ENCODE measurements around the gene DCHS2.

The DCHS2 gene

GRCh38 chr4:154427149-154427548 is 64.5 kb downstream of the DCHS2 start:
- no peaks in the 10 kb centered on the region for H3K79me1 ChIP-seq (replicated peaks; ENCODE audit: low read length, poor library complexity, severe bottlenecking)
- H3K14ac ChIP-seq (ENCODE audit: low read length in 2 of 2): no peak overlapping the region
- no peak overlapping the region for H3K18ac ChIP-seq (ENCODE audit: low read depth in 1 of 2, low read length in 2 of 2)
- H2BK12ac ChIP-seq (ENCODE audit: low read length in 2 of 2): no peak overlapping the region
- H2AK5ac ChIP-seq (ENCODE audit: low read length, severe bottlenecking): no peak overlapping the region
- H2BK5ac ChIP-seq (ENCODE audit: low read depth, low read length, poor library complexity, severe bottlenecking): no peak overlapping the region
- no peak overlapping the region for H4K91ac ChIP-seq (ENCODE audit: low read length)
- no peak overlapping the region for H3K27ac ChIP-seq (ENCODE audit: low read length, poor library complexity, severe bottlenecking)
- 90% methylated on average over 5 of the region's 6 CpGs for WGBS
- H3K4me1 ChIP-seq (ENCODE audit: control insufficient read depth, insufficient read depth, low read depth, low read length): no peaks in the 10 kb centered on the region
- H2BK120ac ChIP-seq (ENCODE audit: low read depth, low read length): no peak overlapping the region
- H3K4me3 ChIP-seq (ENCODE audit: insufficient read depth in 1 of 2, low read depth in 1 of 2, low read length in 2 of 2): no peak overlapping the region
- no peak overlapping the region for H3K9ac ChIP-seq (ENCODE audit: low read length)
- DNase-seq: no peak
- no peak overlapping the region for H2AFZ ChIP-seq (ENCODE audit: low read depth, low read length)
- H3K4me2 ChIP-seq (ENCODE audit: low read length, poor library complexity, severe bottlenecking): no peak overlapping the region
- no peak overlapping the region for H3K23ac ChIP-seq (ENCODE audit: low read length in 2 of 2)
- H3K9me3 ChIP-seq (ENCODE audit: control insufficient read depth, low read length): no peaks in the 10 kb centered on the region
- H3K4ac ChIP-seq (ENCODE audit: low read depth in 1 of 2, low read length in 2 of 2): no peak overlapping the region
- H3K36me3 ChIP-seq (ENCODE audit: control insufficient read depth in 1 of 2, insufficient read depth in 2 of 2, low read depth in 1 of 2, low read length in 2 of 2): no peaks in the 10 kb centered on the region
- H3K27me3 ChIP-seq (ENCODE audit: control insufficient read depth in 1 of 2, insufficient read depth in 1 of 2, low read length in 2 of 2): peaks cover 15 to 41% of the 10 kb centered on the region in 2 experiments
- H4K8ac ChIP-seq (ENCODE audit: low read length): no peak overlapping the region
- no peak overlapping the region for H2BK15ac ChIP-seq (ENCODE audit: low read depth, poor library complexity, severe bottlenecking)

- Histone ChIP-seq H2BK5ac (ENCODE audit: low read depth, low read length, poor library complexity, severe bottlenecking) (no peak overlapping the region), H2BK15ac (ENCODE audit: low read depth, poor library complexity, severe bottlenecking) (no peak overlapping the region), H2BK120ac (ENCODE audit: low read depth, low read length) (no peak overlapping the region), H3K4ac (ENCODE audit: low read depth in 1 of 2, low read length in 2 of 2) (no peak overlapping the region), H3K23ac (ENCODE audit: low read length in 2 of 2) (no peak overlapping the region), H2AK5ac (ENCODE audit: low read length, severe bottlenecking) (no peak overlapping the region), H3K4me3 (ENCODE audit: insufficient read depth in 1 of 2, low read depth in 1 of 2, low read length in 2 of 2) (no peak overlapping the region), H4K91ac (ENCODE audit: low read length) (no peak overlapping the region), H3K79me1 (replicated peaks; ENCODE audit: low read length, poor library complexity, severe bottlenecking) (no peaks in the 10 kb centered on the region), H3K4me1 (ENCODE audit: control insufficient read depth, insufficient read depth, low read depth, low read length) (no peaks in the 10 kb centered on the region), H3K18ac (ENCODE audit: low read depth in 1 of 2, low read length in 2 of 2) (no peak overlapping the region), H3K4me2 (ENCODE audit: low read length, poor library complexity, severe bottlenecking) (no peak overlapping the region), H3K27ac (ENCODE audit: low read length, poor library complexity, severe bottlenecking) (no peak overlapping the region), H4K8ac (ENCODE audit: low read length) (no peak overlapping the region), H3K36me3 (ENCODE audit: control insufficient read depth in 1 of 2, insufficient read depth in 2 of 2, low read depth in 1 of 2, low read length in 2 of 2) (no peaks in the 10 kb centered on the region), H3K9ac (ENCODE audit: low read length) (no peak overlapping the region), H3K9me3 (ENCODE audit: control insufficient read depth, low read length) (no peaks in the 10 kb centered on the region), H3K27me3 (ENCODE audit: control insufficient read depth in 1 of 2, insufficient read depth in 1 of 2, low read length in 2 of 2) (peaks cover 15 to 41% of the 10 kb centered on the region in 2 experiments), H2BK12ac (ENCODE audit: low read length in 2 of 2) (no peak overlapping the region), H3K14ac (ENCODE audit: low read length in 2 of 2) (no peak overlapping the region), H2AFZ (ENCODE audit: low read depth, low read length) (no peak overlapping the region)
- 88% methylated on average over 3 of the region's 3 CpGs for WGBS
- no peak for DNase-seq
Measured at GRCh38 chr4:154425514-154425913, 66.1 kb downstream of the DCHS2 start.

- Histone ChIP-seq H2BK120ac (ENCODE audit: low read depth, low read length) (no peak overlapping the region), H4K91ac (ENCODE audit: low read length) (no peak overlapping the region), H3K23ac (ENCODE audit: low read length in 2 of 2) (no peak overlapping the region), H2AFZ (ENCODE audit: low read depth, low read length) (no peak overlapping the region), H3K4ac (ENCODE audit: low read depth in 1 of 2, low read length in 2 of 2) (no peak overlapping the region), H3K4me3 (ENCODE audit: insufficient read depth in 1 of 2, low read depth in 1 of 2, low read length in 2 of 2) (no peak overlapping the region), H3K9me3 (ENCODE audit: control insufficient read depth, low read length) (no peaks in the 10 kb centered on the region), H3K4me2 (ENCODE audit: low read length, poor library complexity, severe bottlenecking) (no peak overlapping the region), H2BK5ac (ENCODE audit: low read depth, low read length, poor library complexity, severe bottlenecking) (no peak overlapping the region), H3K14ac (ENCODE audit: low read length in 2 of 2) (no peak overlapping the region), H3K36me3 (ENCODE audit: control insufficient read depth in 1 of 2, insufficient read depth in 2 of 2, low read depth in 1 of 2, low read length in 2 of 2) (no peaks in the 10 kb centered on the region), H2AK5ac (ENCODE audit: low read length, severe bottlenecking) (no peak overlapping the region), H4K8ac (ENCODE audit: low read length) (no peak overlapping the region), H3K18ac (ENCODE audit: low read depth in 1 of 2, low read length in 2 of 2) (no peak overlapping the region), H3K27me3 (ENCODE audit: control insufficient read depth in 1 of 2, insufficient read depth in 1 of 2, low read length in 2 of 2) (peaks cover 15 to 35% of the 10 kb centered on the region in 2 experiments), H3K79me1 (replicated peaks; ENCODE audit: low read length, poor library complexity, severe bottlenecking) (no peaks in the 10 kb centered on the region), H2BK15ac (ENCODE audit: low read depth, poor library complexity, severe bottlenecking) (no peak overlapping the region), H3K27ac (ENCODE audit: low read length, poor library complexity, severe bottlenecking) (no peak overlapping the region), H3K4me1 (ENCODE audit: control insufficient read depth, insufficient read depth, low read depth, low read length) (no peaks in the 10 kb centered on the region), H3K9ac (ENCODE audit: low read length) (no peak overlapping the region), H2BK12ac (ENCODE audit: low read length in 2 of 2) (no peak overlapping the region)
- DNase-seq: no peak
- WGBS: 84% methylated on average over 6 of the region's 7 CpGs
Measured at GRCh38 chr4:154424810-154425484, 66.7 kb downstream of the DCHS2 start.

GRCh38 chr4:154422152-154422551 is 69.4 kb downstream of the DCHS2 start:
- Histone ChIP-seq H3K9ac (ENCODE audit: low read length) (no peak overlapping the region), H2BK12ac (ENCODE audit: low read length in 2 of 2) (no peak overlapping the region), H3K4ac (ENCODE audit: low read depth in 1 of 2, low read length in 2 of 2) (no peak overlapping the region), H2BK5ac (ENCODE audit: low read depth, low read length, poor library complexity, severe bottlenecking) (no peak overlapping the region), H3K36me3 (ENCODE audit: control insufficient read depth in 1 of 2, insufficient read depth in 2 of 2, low read depth in 1 of 2, low read length in 2 of 2) (no peaks in the 10 kb centered on the region), H3K23ac (ENCODE audit: low read length in 2 of 2) (no peak overlapping the region), H3K4me1 (ENCODE audit: control insufficient read depth, insufficient read depth, low read depth, low read length) (no peaks in the 10 kb centered on the region), H4K8ac (ENCODE audit: low read length) (no peak overlapping the region), H3K14ac (ENCODE audit: low read length in 2 of 2) (no peak overlapping the region), H2BK15ac (ENCODE audit: low read depth, poor library complexity, severe bottlenecking) (no peak overlapping the region), H3K9me3 (ENCODE audit: control insufficient read depth, low read length) (no peaks in the 10 kb centered on the region), H2AK5ac (ENCODE audit: low read length, severe bottlenecking) (no peak overlapping the region), H3K79me1 (replicated peaks; ENCODE audit: low read length, poor library complexity, severe bottlenecking) (no peaks in the 10 kb centered on the region), H3K4me2 (ENCODE audit: low read length, poor library complexity, severe bottlenecking) (no peak overlapping the region), H4K91ac (ENCODE audit: low read length) (no peak overlapping the region), H2AFZ (ENCODE audit: low read depth, low read length) (no peak overlapping the region), H3K27ac (ENCODE audit: low read length, poor library complexity, severe bottlenecking) (no peak overlapping the region), H2BK120ac (ENCODE audit: low read depth, low read length) (no peak overlapping the region), H3K18ac (ENCODE audit: low read depth in 1 of 2, low read length in 2 of 2) (no peak overlapping the region), H3K4me3 (ENCODE audit: insufficient read depth in 1 of 2, low read depth in 1 of 2, low read length in 2 of 2) (no peak overlapping the region), H3K27me3 (ENCODE audit: control insufficient read depth in 1 of 2, insufficient read depth in 1 of 2, low read length in 2 of 2) (peaks cover 15 to 24% of the 10 kb centered on the region in 2 experiments)
- DNase-seq: no peak
- 0% methylated on average over 1 of the region's 1 CpG for WGBS

All from mesenchymal stem cell (in vitro differentiated cells and primary cell).